ENCODE results near the gene CYYR1.

The CYYR1 gene

GRCh38 chr21:26572702-26573381, at the start of gene CYYR1:
TSS of gene CYYR1 (minus strand) at chr21:26573286. CDS start at chr21:26572940, 346 bp downstream.
- no peak for DNase-seq

- DNase-seq = no peak
Observed at GRCh38 chr21:26617176-26617575, 44.1 kb upstream of the CYYR1 start.

- no peak for DNase-seq
Observed at GRCh38 chr21:26614251-26614650, 41.2 kb upstream of the CYYR1 start.

GRCh38 chr21:26599261-26599660, 26.2 kb upstream of the CYYR1 start:
- DNase-seq = no peak

- DNase-seq = no peak
Observed at GRCh38 chr21:26597981-26598380, 24.9 kb upstream of the CYYR1 start.

- no peak for DNase-seq
Observed at GRCh38 chr21:26597031-26597430, 23.9 kb upstream of the CYYR1 start.

- DNase-seq = no peak
Observed at GRCh38 chr21:26595971-26596370, 22.9 kb upstream of the CYYR1 start.

- no peak for DNase-seq
Observed at GRCh38 chr21:26593800-26594199, 20.7 kb upstream of the CYYR1 start.

- no peak for DNase-seq
Observed at GRCh38 chr21:26591543-26591942, 18.5 kb upstream of the CYYR1 start.

- no peak for DNase-seq
Observed at GRCh38 chr21:26588446-26588845, 15.4 kb upstream of the CYYR1 start.

GRCh38 chr21:26587736-26588201, 14.7 kb upstream of the CYYR1 start:
- DNase-seq = no peak

- DNase-seq = no peak
Observed at GRCh38 chr21:26583769-26584168, 10.7 kb upstream of the CYYR1 start.

GRCh38 chr21:26581818-26582217, 8.7 kb upstream of the CYYR1 start:
- DNase-seq = no peak

GRCh38 chr21:26572076-26572701, 897 bp downstream of the CYYR1 start:
- DNase-seq = no peak

GRCh38 chr21:26570203-26570602, 2.9 kb downstream of the CYYR1 start:
- no peak for DNase-seq

- no peak for DNase-seq
Observed at GRCh38 chr21:26565546-26565945, 7.5 kb downstream of the CYYR1 start.

- no peak for DNase-seq
Observed at GRCh38 chr21:26565111-26565510, 8.0 kb downstream of the CYYR1 start.

- DNase-seq = no peak
Observed at GRCh38 chr21:26563856-26564503, 9.1 kb downstream of the CYYR1 start.

GRCh38 chr21:26560612-26561011, 12.5 kb downstream of the CYYR1 start:
- DNase-seq = no peak

- DNase-seq = no peak
Observed at GRCh38 chr21:26559099-26559498, 14.0 kb downstream of the CYYR1 start.

- no peak for DNase-seq
Observed at GRCh38 chr21:26557106-26557505, 16.0 kb downstream of the CYYR1 start.

- no peak for DNase-seq
Observed at GRCh38 chr21:26555540-26556146, 17.4 kb downstream of the CYYR1 start.

- no peak for DNase-seq
Observed at GRCh38 chr21:26554365-26554764, 18.7 kb downstream of the CYYR1 start.

- DNase-seq = no peak
Observed at GRCh38 chr21:26553898-26554297, 19.2 kb downstream of the CYYR1 start.

Data from activated CD4-positive, alpha-beta T cell treated with anti-CD3 and anti-CD28 coated beads, Interleukin-2, amount 50 U/mL, for 1 hour (primary cell).